ENCODE data around the gene CALML6. TPM values are rescaled to one million over a fixed set of nuclear protein-coding genes. Genes with fewer than 3 reads are reported as not detected.

Gene CALML6
- total and polyA plus RNA-seq, 10 of the 15 experiments (the other 5 are each of a cell fraction or from before 2014, with no cell fraction given) = 0.07 to 1.3 (median 0.21) TPM; not detected in 5

DNA sequence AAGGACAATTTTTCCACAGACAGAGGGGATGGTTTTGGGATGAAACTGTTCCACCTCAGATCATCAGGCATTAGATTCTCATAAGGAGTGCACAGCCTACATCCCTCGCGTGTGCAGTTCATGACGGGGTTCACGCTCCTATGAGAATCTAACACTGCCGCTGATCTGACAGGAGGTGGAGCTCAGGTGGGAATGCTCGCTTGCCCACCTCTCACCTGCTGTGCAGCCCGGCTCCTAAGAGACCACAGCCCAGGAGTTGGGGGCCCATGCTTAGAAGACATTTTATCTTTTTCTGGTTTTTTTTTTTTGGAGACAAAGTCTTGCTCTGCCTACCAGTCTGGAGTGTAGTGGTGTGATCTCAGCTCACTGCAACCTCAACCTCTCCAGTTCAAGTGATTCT is 40.2 kb upstream of the CALML6 start:
- Histone ChIP-seq H3K4me2 (ENCODE audit: control insufficient read depth, insufficient read depth) (no peak overlapping the region), H3K27ac (ENCODE audit: control insufficient read depth, insufficient read depth) (no peak overlapping the region), H2AFZ (ENCODE audit: control insufficient read depth, low read depth, low read length) (no peak overlapping the region), H3K36me3 (ENCODE audit: control insufficient read depth in 2 of 2, insufficient read depth in 2 of 2, low read length in 1 of 2) (peaks cover 35 to 44% of the 10 kb centered on the region in 2 experiments; a peak in 3 of 4 replicates), H3K4me1 (ENCODE audit: control insufficient read depth, insufficient read depth, low read length) (peaks cover 6% of the 10 kb centered on the region), H3K79me2 (ENCODE audit: control insufficient read depth, insufficient read depth, low read length) (peaks cover 90% of the 10 kb centered on the region), H3K27me3 (replicated peaks in 1 of 2; ENCODE audit: control insufficient read depth in 2 of 2, insufficient read depth in 2 of 2, low read length in 1 of 2) (no peaks in the 10 kb centered on the region), H3K9ac (ENCODE audit: control insufficient read depth, insufficient read depth, low read length) (no peak overlapping the region), H3K4me3 (no peak overlapping the region), H4K20me1 (ENCODE audit: control insufficient read depth, insufficient read depth) (peaks cover 44% of the 10 kb centered on the region), H3K9me3 (replicated peaks; ENCODE audit: control insufficient read depth, insufficient read depth, low read length) (no peaks in the 10 kb centered on the region; the same call in 2 of the 3 replicates)
- 99% methylated on average over 7 of the region's 7 CpGs for WGBS (ENCODE audit: insufficient coverage, insufficient replicate concordance, low lambda C conversion rate, missing lambda C conversion rate)
- POLR2A ChIA-PET = interaction anchor here (0.6 to 1.3 kb wide), 4 partner anchors 9 to 43 kb away, joined by 3 to 5 read pairs (median 4); no protein-coding TSS in a partner anchor
- CTCF ChIA-PET = interaction anchor here (0.6 kb wide), 2 partner anchors 45 to 66 kb away, joined by 3 read pairs; no protein-coding TSS in a partner anchor
- intact Hi-C loops (cut with micrococcal nuclease; ENCODE audit: unreplicated experiment) = no loop called here
- TF ChIP-seq ESRRA (IDR thresholded peaks at IDR 0.05; ENCODE audit: low read length) = no peak
- TF ChIP-seq TBL1XR1 (IDR thresholded peaks at IDR 0.05; ENCODE audit: low read depth, low read length) = no peak
- TF ChIP-seq POLR2AphosphoS5 (IDR thresholded peaks at IDR 0.05; ENCODE audit: low read length) = peak; percentile 75
- BruUV-seq (replicated peaks) = no TSS peak
- FAIRE-seq (no peak), ATAC-seq (no peak), DNase-seq (ENCODE audit: low read depth, low spot score) (no peak)
- SMC1A ChIA-PET (ENCODE audit: uncharacterized antibody, unreplicated experiment) = interaction anchor here (1.2 kb wide), 1 partner anchor 95 kb away, joined by 3 read pairs; no protein-coding TSS in a partner anchor
- in situ Hi-C loops (cut with MboI) = no loop called here
- RAD21 ChIA-PET (ENCODE audit: unreplicated experiment) = no interaction called here

DNA sequence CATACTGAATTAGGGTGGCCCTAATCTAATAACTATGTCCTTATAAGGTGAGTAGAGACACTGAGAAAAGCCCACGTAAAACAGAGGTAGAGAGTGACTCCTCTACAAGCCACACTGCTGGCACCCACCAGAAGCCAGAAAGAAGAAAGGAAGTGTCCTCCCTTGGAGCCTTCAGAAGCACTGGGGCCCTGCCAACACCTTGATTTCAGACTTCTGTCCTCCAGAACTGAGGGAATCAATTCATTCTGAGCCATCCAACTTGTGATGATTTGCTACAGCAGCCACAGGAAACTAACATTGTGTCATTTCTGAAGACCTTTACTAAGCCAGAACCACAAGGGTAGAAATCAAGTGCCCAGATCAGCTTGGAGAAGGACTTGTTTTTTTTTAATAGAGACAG is 39.1 kb upstream of the CALML6 start:
- Histone ChIP-seq H2AFZ (ENCODE audit: control insufficient read depth, low read depth, low read length) (no peak overlapping the region), H3K27me3 (replicated peaks in 1 of 2; ENCODE audit: control insufficient read depth in 2 of 2, insufficient read depth in 2 of 2, low read length in 1 of 2) (no peaks in the 10 kb centered on the region), H3K79me2 (ENCODE audit: control insufficient read depth, insufficient read depth, low read length) (peaks cover 87% of the 10 kb centered on the region), H3K4me2 (ENCODE audit: control insufficient read depth, insufficient read depth) (no peak overlapping the region), H3K9ac (ENCODE audit: control insufficient read depth, insufficient read depth, low read length) (no peak overlapping the region), H4K20me1 (ENCODE audit: control insufficient read depth, insufficient read depth) (peaks cover 49% of the 10 kb centered on the region), H3K4me1 (ENCODE audit: control insufficient read depth, insufficient read depth, low read length) (no peaks in the 10 kb centered on the region), H3K4me3 (no peak overlapping the region), H3K36me3 (ENCODE audit: control insufficient read depth in 2 of 2, insufficient read depth in 2 of 2, low read length in 1 of 2) (peaks cover 36 to 44% of the 10 kb centered on the region in 2 experiments; a peak in 3 of 4 replicates), H3K27ac (ENCODE audit: control insufficient read depth, insufficient read depth) (no peak overlapping the region), H3K9me3 (replicated peaks; ENCODE audit: control insufficient read depth, insufficient read depth, low read length) (no peaks in the 10 kb centered on the region; the same call in 2 of the 3 replicates)
- ChIA-PET CTCF (interaction anchor here (0.7 kb wide), 1 partner anchor 12 kb away, joined by 3 read pairs; no protein-coding TSS in a partner anchor), POLR2A (interaction anchor here (0.6 to 1.5 kb wide), 3 partner anchors 10 to 140 kb away, joined by 4 to 5 read pairs (median 4); no protein-coding TSS in a partner anchor), SMC1A (ENCODE audit: uncharacterized antibody, unreplicated experiment) (interaction anchor here (1.2 to 1.3 kb wide), 2 partner anchors 13 to 96 kb away, joined by 3 read pairs; no protein-coding TSS in a partner anchor), RAD21 (ENCODE audit: unreplicated experiment) (no interaction called here)
- BruUV-seq (replicated peaks) = TSS peak; percentile 17
- in situ Hi-C loops (cut with MboI) = no loop called here
- FAIRE-seq = no peak
- intact Hi-C loops (cut with micrococcal nuclease; ENCODE audit: unreplicated experiment) = no loop called here
- no peak for ATAC-seq
- TF ChIP-seq EP300 (IDR thresholded peaks at IDR 0.05; ENCODE audit: borderline replicate concordance in 1 of 2, control insufficient read depth in 1 of 2, low read depth in 2 of 2, low read length in 2 of 2) (no peak), EZH2 (IDR thresholded peaks at IDR 0.05; ENCODE audit: borderline replicate concordance, control insufficient read depth, low read depth, low read length) (no peak), GABPA (IDR thresholded peaks at IDR 0.05; ENCODE audit: low read depth) (no peak), SIN3A (IDR thresholded peaks at IDR 0.05; ENCODE audit: low read depth, low read length) (no peak)
- TF ChIP-seq, protein P1, sequence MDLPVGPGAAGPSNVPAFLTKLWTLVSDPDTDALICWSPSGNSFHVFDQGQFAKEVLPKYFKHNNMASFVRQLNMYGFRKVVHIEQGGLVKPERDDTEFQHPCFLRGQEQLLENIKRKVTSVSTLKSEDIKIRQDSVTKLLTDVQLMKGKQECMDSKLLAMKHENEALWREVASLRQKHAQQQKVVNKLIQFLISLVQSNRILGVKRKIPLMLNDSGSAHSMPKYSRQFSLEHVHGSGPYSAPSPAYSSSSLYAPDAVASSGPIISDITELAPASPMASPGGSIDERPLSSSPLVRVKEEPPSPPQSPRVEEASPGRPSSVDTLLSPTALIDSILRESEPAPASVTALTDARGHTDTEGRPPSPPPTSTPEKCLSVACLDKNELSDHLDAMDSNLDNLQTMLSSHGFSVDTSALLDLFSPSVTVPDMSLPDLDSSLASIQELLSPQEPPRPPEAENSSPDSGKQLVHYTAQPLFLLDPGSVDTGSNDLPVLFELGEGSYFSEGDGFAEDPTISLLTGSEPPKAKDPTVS (IDR thresholded peaks at IDR 0.05; ENCODE audit: low read depth, low read length) = no peak
- TF ChIP-seq, protein P2, sequence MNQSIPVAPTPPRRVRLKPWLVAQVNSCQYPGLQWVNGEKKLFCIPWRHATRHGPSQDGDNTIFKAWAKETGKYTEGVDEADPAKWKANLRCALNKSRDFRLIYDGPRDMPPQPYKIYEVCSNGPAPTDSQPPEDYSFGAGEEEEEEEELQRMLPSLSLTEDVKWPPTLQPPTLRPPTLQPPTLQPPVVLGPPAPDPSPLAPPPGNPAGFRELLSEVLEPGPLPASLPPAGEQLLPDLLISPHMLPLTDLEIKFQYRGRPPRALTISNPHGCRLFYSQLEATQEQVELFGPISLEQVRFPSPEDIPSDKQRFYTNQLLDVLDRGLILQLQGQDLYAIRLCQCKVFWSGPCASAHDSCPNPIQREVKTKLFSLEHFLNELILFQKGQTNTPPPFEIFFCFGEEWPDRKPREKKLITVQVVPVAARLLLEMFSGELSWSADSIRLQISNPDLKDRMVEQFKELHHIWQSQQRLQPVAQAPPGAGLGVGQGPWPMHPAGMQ (IDR thresholded peaks at IDR 0.05; ENCODE audit: borderline replicate concordance) = no peak
- 70% methylated on average over 1 of the region's 1 CpG for WGBS (ENCODE audit: insufficient coverage, insufficient replicate concordance, low lambda C conversion rate, missing lambda C conversion rate)
- DNase-seq (ENCODE audit: low read depth, low spot score) = no peak

Data from GM12878 (cell line).